ENCODE data around the gene TMEM131. TPM values are rescaled to one million over a fixed set of nuclear protein-coding genes. Genes with fewer than 3 reads are reported as not detected.
"Not testable (repeated sequence)": the region's sequence is repeated elsewhere in the genome, so short reads cannot be mapped to it uniquely, and the experiment has no call there.

Gene TMEM131
- total RNA-seq, 1 experiment from 2014 or later: 29.2 TPM

DNA sequence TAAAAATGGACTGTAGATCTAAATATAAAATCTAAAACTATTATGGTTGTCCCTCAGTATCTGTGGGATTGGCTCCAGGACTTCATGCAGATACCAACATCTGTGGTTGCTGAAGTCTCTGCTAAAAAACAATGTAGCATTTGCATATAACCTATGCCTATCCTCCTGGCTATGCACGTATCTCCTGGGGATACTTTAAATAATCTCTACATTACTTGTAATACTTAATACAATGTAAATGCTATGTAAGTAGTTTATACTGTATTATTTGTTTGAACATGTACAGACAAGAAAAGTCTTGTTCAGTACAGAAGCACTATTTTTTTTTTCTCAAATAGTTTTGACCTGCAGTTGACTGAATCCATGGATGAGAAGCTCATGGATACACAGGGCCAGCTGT lies 147.4 kb downstream of the TMEM131 start:
- Mint-ChIP-seq H3K9me3 (ENCODE audit: low read depth, unreplicated experiment) (no peaks in the 10 kb centered on the region), H3K36me3 (ENCODE audit: insufficient read depth, unreplicated experiment) (no peaks in the 10 kb centered on the region), H3K27me3 (ENCODE audit: unreplicated experiment) (no peaks in the 10 kb centered on the region), H3K4me1 (ENCODE audit: low read depth, unreplicated experiment) (peaks cover 3% of the 10 kb centered on the region), H3K27ac (ENCODE audit: unreplicated experiment) (no peak overlapping the region), H3K4me3 (ENCODE audit: low read depth, unreplicated experiment) (no peak overlapping the region)
- BruUV-seq (replicated peaks): no TSS peak
- intact Hi-C loops (cut with micrococcal nuclease; ENCODE audit: unreplicated experiment): no loop called here
- TF ChIP-seq, protein P1, sequence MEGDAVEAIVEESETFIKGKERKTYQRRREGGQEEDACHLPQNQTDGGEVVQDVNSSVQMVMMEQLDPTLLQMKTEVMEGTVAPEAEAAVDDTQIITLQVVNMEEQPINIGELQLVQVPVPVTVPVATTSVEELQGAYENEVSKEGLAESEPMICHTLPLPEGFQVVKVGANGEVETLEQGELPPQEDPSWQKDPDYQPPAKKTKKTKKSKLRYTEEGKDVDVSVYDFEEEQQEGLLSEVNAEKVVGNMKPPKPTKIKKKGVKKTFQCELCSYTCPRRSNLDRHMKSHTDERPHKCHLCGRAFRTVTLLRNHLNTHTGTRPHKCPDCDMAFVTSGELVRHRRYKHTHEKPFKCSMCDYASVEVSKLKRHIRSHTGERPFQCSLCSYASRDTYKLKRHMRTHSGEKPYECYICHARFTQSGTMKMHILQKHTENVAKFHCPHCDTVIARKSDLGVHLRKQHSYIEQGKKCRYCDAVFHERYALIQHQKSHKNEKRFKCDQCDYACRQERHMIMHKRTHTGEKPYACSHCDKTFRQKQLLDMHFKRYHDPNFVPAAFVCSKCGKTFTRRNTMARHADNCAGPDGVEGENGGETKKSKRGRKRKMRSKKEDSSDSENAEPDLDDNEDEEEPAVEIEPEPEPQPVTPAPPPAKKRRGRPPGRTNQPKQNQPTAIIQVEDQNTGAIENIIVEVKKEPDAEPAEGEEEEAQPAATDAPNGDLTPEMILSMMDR (IDR thresholded peaks at IDR 0.05; ENCODE audit: unreplicated experiment): no peak
- CTCF ChIA-PET: no interaction called here
- no peak for DNase-seq

DNA sequence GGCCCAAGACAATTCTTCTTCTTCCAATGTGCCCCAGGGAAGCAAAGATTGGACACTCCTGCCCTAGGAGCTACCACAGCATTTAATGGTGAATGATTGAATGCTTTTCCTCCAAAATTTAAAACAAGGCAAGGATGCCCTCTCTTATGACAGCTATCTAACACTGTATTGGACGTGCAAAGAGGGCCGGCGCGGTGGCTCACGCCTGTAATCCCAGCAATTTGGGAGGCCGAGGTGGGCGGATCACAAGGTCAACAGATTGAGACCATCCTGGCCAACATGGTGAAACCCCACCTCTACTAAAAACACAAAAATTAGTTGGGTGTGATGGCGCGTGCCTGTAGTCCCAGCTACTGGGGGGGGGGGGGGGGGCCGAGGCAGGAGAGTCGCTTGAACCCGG lies 149.0 kb downstream of the TMEM131 start:
- not testable (repeated sequence) for H3K36me3 Mint-ChIP-seq (ENCODE audit: insufficient read depth, unreplicated experiment)

DNA sequence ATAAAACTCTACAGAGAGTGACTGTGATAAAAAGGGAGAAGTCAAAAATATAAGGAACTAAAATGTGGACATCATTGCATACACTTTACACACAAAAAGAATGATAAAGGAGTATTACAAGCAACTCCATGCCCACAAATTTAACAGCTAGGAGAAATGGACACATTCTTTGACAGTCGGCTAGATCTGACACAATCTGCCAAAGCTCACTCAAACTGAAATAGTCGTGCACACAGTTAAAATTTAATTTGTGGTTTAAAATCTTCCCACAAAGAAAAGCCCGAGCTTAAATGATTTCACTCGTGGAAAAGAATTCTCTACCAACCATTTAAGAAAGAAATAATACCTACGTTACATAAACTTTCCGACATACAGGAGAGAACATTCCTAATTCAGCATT lies 149.9 kb downstream of the TMEM131 start:
- H3K4me1 Mint-ChIP-seq (ENCODE audit: low read depth, unreplicated experiment): no peaks in the 10 kb centered on the region
- no peaks in the 10 kb centered on the region for H3K27me3 Mint-ChIP-seq (ENCODE audit: unreplicated experiment)
- H3K27ac Mint-ChIP-seq (ENCODE audit: unreplicated experiment): no peak overlapping the region
- intact Hi-C loops (cut with micrococcal nuclease; ENCODE audit: unreplicated experiment): no loop called here
- TF ChIP-seq, protein P1 (IDR thresholded peaks at IDR 0.05; ENCODE audit: unreplicated experiment): no peak
- CTCF ChIA-PET: no interaction called here
- DNase-seq: no peak
- no peaks in the 10 kb centered on the region for H3K36me3 Mint-ChIP-seq (ENCODE audit: insufficient read depth, unreplicated experiment)
- H3K4me3 Mint-ChIP-seq (ENCODE audit: low read depth, unreplicated experiment): no peak overlapping the region
- no peaks in the 10 kb centered on the region for H3K9me3 Mint-ChIP-seq (ENCODE audit: low read depth, unreplicated experiment)
- BruUV-seq (replicated peaks): no TSS peak

More for the DNA sequence above, 149.0 kb downstream of the TMEM131 start:
- DNase-seq; BruUV-seq (replicated peaks); CTCF ChIA-PET; H3K4me3 Mint-ChIP-seq (ENCODE audit: low read depth, unreplicated experiment); H3K27ac Mint-ChIP-seq (ENCODE audit: unreplicated experiment); H3K4me1 Mint-ChIP-seq (ENCODE audit: low read depth, unreplicated experiment); H3K27me3 Mint-ChIP-seq (ENCODE audit: unreplicated experiment); H3K9me3 Mint-ChIP-seq (ENCODE audit: low read depth, unreplicated experiment); intact Hi-C loops (cut with micrococcal nuclease; ENCODE audit: unreplicated experiment): not testable (repeated sequence)

DNA sequence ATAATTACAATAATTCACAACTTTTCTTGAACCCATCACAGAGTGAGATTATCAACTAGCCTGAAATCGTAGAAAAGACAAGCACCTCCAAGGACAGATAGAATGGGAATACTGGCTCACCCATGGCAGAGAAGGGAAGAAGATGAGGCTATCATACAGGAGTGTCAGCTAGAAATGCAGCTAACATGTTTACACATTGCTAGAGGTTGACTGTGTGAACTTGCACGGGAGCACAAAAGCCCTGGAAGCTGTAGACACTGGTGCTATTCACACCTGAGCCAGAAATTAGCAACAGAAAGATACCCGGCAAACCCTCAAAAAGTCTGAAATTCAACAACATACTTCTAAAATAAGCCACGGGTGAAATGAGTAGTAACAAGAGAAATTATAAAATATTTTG lies 150.6 kb downstream of the TMEM131 start:
- no TSS peak for BruUV-seq (replicated peaks)
- CTCF ChIA-PET: no interaction called here
- Mint-ChIP-seq H3K27ac (ENCODE audit: unreplicated experiment) (no peak overlapping the region), H3K27me3 (ENCODE audit: unreplicated experiment) (no peaks in the 10 kb centered on the region), H3K9me3 (ENCODE audit: low read depth, unreplicated experiment) (no peaks in the 10 kb centered on the region), H3K4me3 (ENCODE audit: low read depth, unreplicated experiment) (no peak overlapping the region), H3K36me3 (ENCODE audit: insufficient read depth, unreplicated experiment) (no peaks in the 10 kb centered on the region), H3K4me1 (ENCODE audit: low read depth, unreplicated experiment) (no peaks in the 10 kb centered on the region)
- intact Hi-C loops (cut with micrococcal nuclease; ENCODE audit: unreplicated experiment): no loop called here
- no peak for DNase-seq
- TF ChIP-seq, protein P1 (IDR thresholded peaks at IDR 0.05; ENCODE audit: unreplicated experiment): no peak

DNA sequence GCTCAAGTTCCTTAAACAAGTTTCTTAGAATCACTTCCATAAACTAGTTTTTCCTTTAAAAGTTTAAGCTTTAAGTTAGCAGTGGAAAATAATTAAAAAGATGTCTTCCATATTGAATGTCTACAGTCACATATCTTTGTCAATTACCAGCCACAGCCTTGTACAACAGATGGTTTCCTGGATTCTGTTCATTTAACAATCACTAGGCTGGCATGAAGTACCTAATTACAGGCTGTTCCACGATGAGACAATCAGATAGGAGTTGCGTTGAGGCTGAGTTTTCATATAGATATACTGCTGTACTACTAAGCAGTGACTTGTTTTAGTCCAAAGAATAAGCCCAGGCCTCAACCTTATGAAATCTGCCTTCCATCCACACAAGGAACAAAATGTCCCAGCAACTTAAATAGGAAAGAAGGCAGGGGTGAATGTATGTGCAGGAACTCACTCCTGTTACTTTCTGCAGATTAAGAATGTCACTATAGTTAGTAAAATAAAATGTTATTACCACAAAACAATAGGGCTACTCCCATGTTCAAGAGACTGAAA lies 151.4 kb downstream of the TMEM131 start:
- H3K4me1 Mint-ChIP-seq (ENCODE audit: low read depth, unreplicated experiment): no peaks in the 10 kb centered on the region
- H3K36me3 Mint-ChIP-seq (ENCODE audit: insufficient read depth, unreplicated experiment): no peaks in the 10 kb centered on the region
- no peak overlapping the region for H3K27ac Mint-ChIP-seq (ENCODE audit: unreplicated experiment)
- CTCF ChIA-PET: no interaction called here
- no peaks in the 10 kb centered on the region for H3K27me3 Mint-ChIP-seq (ENCODE audit: unreplicated experiment)
- TF ChIP-seq, protein P1 (IDR thresholded peaks at IDR 0.05; ENCODE audit: unreplicated experiment): no peak
- BruUV-seq (replicated peaks): no TSS peak
- H3K9me3 Mint-ChIP-seq (ENCODE audit: low read depth, unreplicated experiment): no peaks in the 10 kb centered on the region
- no peak for DNase-seq
- intact Hi-C loops (cut with micrococcal nuclease; ENCODE audit: unreplicated experiment): no loop called here
- no peak overlapping the region for H3K4me3 Mint-ChIP-seq (ENCODE audit: low read depth, unreplicated experiment)
